AG10803 (cell line): ENCODE measurements around the gene P2RY14.

Experiments
- DNase-seq: peaks from one replicate; pipeline ENCODE4 v3.0.0; 2010; ENCODE audit warnings: low read depth
- H3K4me3 ChIP-seq: 2 replicates; pipeline ENCODE4 v1.5.1; 2011; ENCODE audit warnings: mild to moderate bottlenecking, low read length, control low read depth
- CTCF ChIP-seq: conservative IDR thresholded peaks from 2 replicates; pipeline ENCODE4 v1.5.1; 2011; ENCODE audit warnings: mild to moderate bottlenecking, low read length, control low read depth, inconsistent platforms

P2RY14 gene

GRCh38 chr3:151210676-151211381, 67.5 kb downstream of the P2RY14 start:
- no peak for DNase-seq
- H3K4me3 ChIP-seq: no peak overlapping the region
- TF ChIP-seq CTCF: no peak

- no peak for DNase-seq
- H3K4me3 ChIP-seq: no peak overlapping the region
- TF ChIP-seq CTCF: no peak
Observed at GRCh38 chr3:151209654-151210053, 68.7 kb downstream of the P2RY14 start.

GRCh38 chr3:151206201-151206600, 72.1 kb downstream of the P2RY14 start:
- DNase-seq: no peak
- no peak for TF ChIP-seq CTCF
- no peak overlapping the region for H3K4me3 ChIP-seq

- H3K4me3 ChIP-seq: no peak overlapping the region
- DNase-seq: no peak
- TF ChIP-seq CTCF: no peak
Observed at GRCh38 chr3:151205482-151205881, 72.9 kb downstream of the P2RY14 start.

GRCh38 chr3:151204530-151205402, 73.6 kb downstream of the P2RY14 start:
- DNase-seq: no peak
- H3K4me3 ChIP-seq: no peak overlapping the region
- TF ChIP-seq CTCF: no peak

- H3K4me3 ChIP-seq: no peak within 1 kb of the TSS
- TF ChIP-seq CTCF: no peak
- no peak for DNase-seq
Observed at GRCh38 chr3:151203051-151203420, 75.3 kb downstream of the P2RY14 start, which contains the start of gene GPR171. GPR171 (minus strand) TSS chr3:151203216; CDS start chr3:151199386, 3,830 bp downstream.
